SK-N-SH treated with all-trans-retinoic acid at 6 μM for 48 hours (cell line): ENCODE data around the gene TMEM14C.

ENCODE experiments used
- OSR1 ChIP-seq: fragments of 250-450 bp; sonication (Bioruptor Pico); IDR thresholded peaks from 2 replicates; pipeline ENCODE4 v1.8.0; 2022; ENCODE audit warnings: moderate library complexity, mild to moderate bottlenecking, inconsistent platforms
- PATZ1 ChIP-seq: fragments of 250-450 bp; sonication (Bioruptor Pico); IDR thresholded peaks from 2 replicates; pipeline ENCODE4 v1.8.0; 2020; ENCODE audit warnings: mild to moderate bottlenecking, moderate library complexity, borderline replicate concordance
- ZFP30 ChIP-seq: fragments of 450-650 bp; formaldehyde crosslinking; IDR thresholded peaks from 2 replicates; pipeline ENCODE4 v1.5.0; 2022; ENCODE audit warnings: mild to moderate bottlenecking, moderate library complexity

GRCh38 chr6:10759312-10759839 lies 36.5 kb downstream of the TMEM14C start:
- TF ChIP-seq OSR1 (CRISPR knock-in tag): no peak
- TF ChIP-seq PATZ1 (CRISPR knock-in tag): no peak
- no peak for TF ChIP-seq ZFP30
